GM19193 (cell line): Measurements from ENCODE around the gene UGGT2.

Source experiments
- POLR2A ChIP-seq: IDR thresholded peaks from 4 replicates; pipeline ENCODE4 v1.6.1; 2011; ENCODE audit not compliant: insufficient read depth, insufficient read length; ENCODE audit errors: extremely low read depth

The UGGT2 gene

GRCh38 chr13:95797016-95797415 is 256.2 kb downstream of the UGGT2 start:
- TF ChIP-seq POLR2A, result no peak

GRCh38 chr13:95793781-95794180 is 259.4 kb downstream of the UGGT2 start:
- no peak for TF ChIP-seq POLR2A

GRCh38 chr13:95793018-95793555 is 260.1 kb downstream of the UGGT2 start:
- TF ChIP-seq POLR2A, result no peak

GRCh38 chr13:95791084-95791722 is 262.0 kb downstream of the UGGT2 start:
- TF ChIP-seq POLR2A, result no peak

- no peak for TF ChIP-seq POLR2A
These were observed 265.1 kb downstream of the UGGT2 start for GRCh38 chr13:95788100-95788463.

- TF ChIP-seq POLR2A, result no peak
These were observed 265.7 kb downstream of the UGGT2 start for GRCh38 chr13:95787356-95788099.

- no peak for TF ChIP-seq POLR2A
These were observed 268.3 kb downstream of the UGGT2 start for GRCh38 chr13:95784900-95785290.

- TF ChIP-seq POLR2A, result no peak
These were observed 268.9 kb downstream of the UGGT2 start for GRCh38 chr13:95784161-95784899.

- no peak for TF ChIP-seq POLR2A
These were observed 269.5 kb downstream of the UGGT2 start for GRCh38 chr13:95783747-95784146.

GRCh38 chr13:95781016-95781415 is 272.2 kb downstream of the UGGT2 start:
- TF ChIP-seq POLR2A, result no peak

GRCh38 chr13:95779522-95779921 is 273.7 kb downstream of the UGGT2 start:
- TF ChIP-seq POLR2A, result no peak

- TF ChIP-seq POLR2A, result no peak
These were observed 281.3 kb downstream of the UGGT2 start for GRCh38 chr13:95771905-95772304.

GRCh38 chr13:95763601-95764000 is 289.6 kb downstream of the UGGT2 start:
- no peak for TF ChIP-seq POLR2A

GRCh38 chr13:95756072-95756471 is 297.1 kb downstream of the UGGT2 start:
- TF ChIP-seq POLR2A, result no peak

GRCh38 chr13:95754069-95754468 is 299.1 kb downstream of the UGGT2 start:
- TF ChIP-seq POLR2A, result no peak

GRCh38 chr13:95752677-95753076 is 300.5 kb downstream of the UGGT2 start:
- TF ChIP-seq POLR2A, result no peak
